T-helper 1 cell (primary cell): Measurements from ENCODE around the gene RCSD1.
"Not testable (repeated sequence)": the region's sequence is repeated elsewhere in the genome, so short reads cannot be mapped to it uniquely, and the experiment has no call there.

Experiments used
- DNase-seq, 5 donors: peaks; one replicate each; pipeline ENCODE4 v3.0.0-alpha.2; 2012 to 2020

Gene RCSD1

GRCh38 chr1:167717351-167717750, 87.3 kb downstream of the RCSD1 start:
- DNase-seq: no peak

- no peak for DNase-seq
Measured at GRCh38 chr1:167718914-167719691, 89.1 kb downstream of the RCSD1 start.

- DNase-seq: not testable (repeated sequence)
Measured at GRCh38 chr1:167719715-167720421, 89.8 kb downstream of the RCSD1 start.

DNA sequence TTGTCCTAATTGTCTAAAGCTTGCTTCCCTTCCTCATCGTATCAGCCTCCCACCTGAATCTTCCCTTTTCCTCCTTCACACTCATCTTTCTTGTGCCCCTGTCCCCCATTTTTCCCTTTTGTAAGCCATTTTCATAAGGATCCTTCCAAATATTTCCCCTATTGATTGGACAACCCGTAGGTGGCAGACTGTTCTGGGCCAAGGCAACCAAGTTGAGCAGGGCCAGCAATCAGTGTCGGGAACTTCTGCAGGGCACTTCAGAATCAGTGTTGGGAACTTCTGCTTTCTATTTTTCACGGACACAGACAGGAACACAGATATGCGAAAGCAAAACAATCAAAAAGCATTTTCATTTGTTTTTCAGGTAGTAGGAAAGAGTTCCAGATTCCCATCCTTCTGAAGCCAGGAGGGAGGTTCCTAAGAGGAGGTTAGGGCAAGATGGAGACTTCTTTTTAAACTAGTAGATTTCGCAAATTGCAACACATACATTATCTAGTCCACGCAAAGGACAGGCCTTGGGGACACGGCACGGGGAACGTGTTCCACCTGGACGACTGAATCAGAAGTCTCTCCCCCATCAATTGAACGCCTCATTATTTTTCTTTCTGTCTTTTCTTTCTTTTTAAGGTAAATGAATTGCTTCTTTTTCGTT, 91.1 kb downstream of the RCSD1 start:
- DNase-seq: no peak

- DNase-seq: peak; percentile 73 to 92 (median 82)
Measured at GRCh38 chr1:167721617-167722151, 91.7 kb downstream of the RCSD1 start, which contains the start of gene MPZL1. MPZL1 (plus strand) TSS chr1:167721982; CDS start chr1:167722152, 170 bp downstream.

DNA sequence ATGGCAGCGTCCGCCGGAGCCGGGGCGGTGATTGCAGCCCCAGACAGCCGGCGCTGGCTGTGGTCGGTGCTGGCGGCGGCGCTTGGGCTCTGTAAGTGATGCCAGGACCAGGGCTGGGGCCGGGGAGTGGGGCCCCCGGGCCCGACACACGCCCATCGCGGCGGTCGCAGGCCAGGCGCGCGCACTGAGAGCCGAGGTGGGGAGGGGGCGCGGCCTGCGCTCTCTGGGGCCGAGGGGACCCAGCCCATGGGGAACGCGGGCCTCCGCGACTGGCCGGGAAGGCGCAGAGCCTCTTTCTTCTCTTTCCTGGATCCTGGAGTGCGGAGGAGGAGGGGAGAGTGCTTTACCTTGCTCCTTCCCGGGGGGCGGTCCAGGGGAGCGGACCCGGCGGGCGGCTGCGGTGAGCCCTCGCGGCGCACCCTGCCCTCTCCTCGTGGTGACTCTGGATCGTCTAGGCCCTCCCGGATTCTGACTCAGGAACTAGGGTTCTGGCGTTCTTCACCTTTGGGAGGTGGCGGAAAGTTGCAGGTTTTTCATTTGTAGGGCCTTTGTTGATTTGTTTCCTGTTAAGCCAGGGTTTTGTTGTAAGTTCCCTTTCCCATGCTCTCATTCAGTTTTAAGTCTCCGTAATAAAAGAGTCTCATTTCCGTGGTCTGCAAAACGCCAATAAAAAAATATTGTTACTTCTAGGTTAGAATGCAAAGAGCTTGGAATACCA, 92.3 kb downstream of the RCSD1 start:
- DNase-seq: peak in 3 of 5 donors; percentile 16 to 19 (median 19)

GRCh38 chr1:167722870-167723251, 92.8 kb downstream of the RCSD1 start:
- no peak for DNase-seq

DNA sequence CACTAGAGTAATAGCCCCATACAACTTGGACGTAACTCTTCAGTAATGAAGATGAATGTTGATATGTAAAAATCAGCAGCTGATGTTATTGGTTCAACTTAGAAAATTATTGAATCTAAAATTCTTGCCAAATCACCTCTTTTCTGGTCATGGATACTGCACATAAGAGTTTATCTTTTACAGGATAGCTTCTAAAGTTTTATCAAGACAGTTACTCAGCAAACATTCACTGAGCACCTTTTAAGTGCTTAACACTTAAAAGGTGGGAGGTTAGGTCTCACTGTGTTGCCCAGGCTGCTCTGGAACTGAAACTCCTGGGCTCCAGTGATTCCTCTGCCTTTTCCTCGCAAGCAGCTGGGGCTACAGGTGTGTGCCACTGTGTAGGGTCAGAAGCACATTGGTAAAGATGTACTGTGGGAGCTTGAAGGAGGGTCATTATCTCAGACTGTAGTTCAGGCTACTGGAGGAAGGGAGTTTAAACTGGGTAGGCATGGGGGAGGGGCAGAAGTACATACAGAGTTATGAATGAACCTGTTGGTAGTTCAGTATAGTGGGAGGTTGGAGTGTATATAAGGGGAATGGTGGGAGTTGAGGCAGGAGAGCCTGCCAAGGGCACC, 93.8 kb downstream of the RCSD1 start:
- no peak for DNase-seq

DNA sequence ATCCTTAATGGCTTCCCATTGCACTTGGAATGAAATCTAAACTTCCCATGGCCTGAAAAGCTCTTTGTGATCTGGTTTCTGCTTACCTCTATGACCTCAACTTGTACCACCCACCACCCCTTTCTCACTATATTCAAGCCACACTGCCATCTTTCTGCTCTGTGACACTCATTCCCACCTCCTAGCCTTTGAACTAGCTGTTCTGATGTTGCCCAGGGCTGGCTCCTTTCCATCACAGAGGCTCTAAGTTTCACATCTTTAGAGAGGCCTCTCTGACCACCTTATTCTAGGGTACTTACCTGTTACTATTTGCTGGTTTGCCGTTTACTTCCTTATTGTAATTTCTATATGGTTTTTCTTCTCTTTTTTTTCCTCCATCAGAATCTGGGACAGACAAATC, 96.0 kb downstream of the RCSD1 start:
- no peak for DNase-seq

DNA sequence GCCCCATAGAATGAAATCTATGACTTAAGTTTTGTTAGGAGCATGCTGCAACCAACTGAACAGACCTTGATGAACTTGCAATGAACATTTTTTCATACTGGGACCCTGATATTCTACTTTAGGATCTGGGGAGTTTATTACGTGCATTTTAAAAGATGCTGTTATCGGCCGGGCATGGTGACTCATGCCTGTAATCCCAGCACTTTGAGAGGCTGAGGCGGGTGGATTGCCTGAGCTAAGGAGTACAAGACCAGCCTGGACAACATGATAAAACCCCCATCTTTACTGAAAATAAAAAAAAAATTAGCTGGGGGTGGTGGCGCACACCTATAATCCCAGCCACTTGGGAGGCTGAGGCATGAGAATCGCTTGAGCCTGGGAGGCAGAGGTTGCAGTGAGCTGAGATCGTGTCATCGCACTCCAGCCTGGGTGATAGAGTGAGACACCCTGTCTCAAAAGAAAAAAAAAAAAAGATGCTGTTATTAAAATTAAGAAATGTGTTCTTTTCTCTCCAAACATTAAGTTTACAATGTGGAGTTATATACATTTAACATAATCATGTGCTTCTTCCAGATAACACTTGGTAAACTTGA, 98.9 kb downstream of the RCSD1 start:
- DNase-seq: no peak

- DNase-seq: no peak
Measured at GRCh38 chr1:167734227-167734626, 104.2 kb downstream of the RCSD1 start.

DNA sequence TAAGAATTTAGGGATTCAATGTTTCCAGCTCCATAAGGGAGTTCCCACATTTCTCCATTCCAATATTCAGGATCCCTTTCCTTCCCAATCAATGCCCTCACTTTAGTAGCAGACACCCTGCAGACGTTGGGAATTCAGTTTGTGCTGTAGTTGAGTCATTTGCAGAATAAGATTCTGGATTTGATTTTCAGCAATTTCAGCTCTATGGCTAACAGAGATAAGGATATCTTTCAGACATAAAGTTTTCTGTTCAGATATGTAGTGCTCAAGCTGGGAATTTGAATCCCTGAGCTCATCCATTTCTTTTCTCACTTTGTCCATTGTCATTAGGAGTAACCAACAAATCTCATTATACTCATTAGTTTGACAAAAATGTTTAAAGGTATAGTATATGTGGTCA, 104.8 kb downstream of the RCSD1 start:
- no peak for DNase-seq

DNA sequence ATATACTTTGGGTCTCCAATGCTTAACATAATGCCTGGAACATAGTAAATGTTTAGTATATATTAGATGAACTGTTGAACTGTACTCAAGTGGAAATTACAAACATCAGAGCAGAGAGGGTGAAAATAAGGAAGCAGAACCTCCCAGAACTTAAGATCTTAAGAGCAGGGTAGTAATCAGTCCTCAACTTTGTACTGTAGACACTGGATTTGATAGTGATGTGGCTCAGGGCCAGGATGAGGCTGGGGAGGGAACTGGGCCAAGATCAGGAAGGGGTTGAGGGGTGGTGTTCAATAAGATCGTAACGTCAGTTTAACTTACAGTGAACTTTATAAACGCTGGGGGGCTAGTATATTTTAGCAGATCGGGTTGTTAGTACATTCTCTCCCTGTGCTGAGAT, 107.1 kb downstream of the RCSD1 start:
- no peak for DNase-seq

GRCh38 chr1:167738158-167738557, 108.1 kb downstream of the RCSD1 start:
- no peak for DNase-seq

DNA sequence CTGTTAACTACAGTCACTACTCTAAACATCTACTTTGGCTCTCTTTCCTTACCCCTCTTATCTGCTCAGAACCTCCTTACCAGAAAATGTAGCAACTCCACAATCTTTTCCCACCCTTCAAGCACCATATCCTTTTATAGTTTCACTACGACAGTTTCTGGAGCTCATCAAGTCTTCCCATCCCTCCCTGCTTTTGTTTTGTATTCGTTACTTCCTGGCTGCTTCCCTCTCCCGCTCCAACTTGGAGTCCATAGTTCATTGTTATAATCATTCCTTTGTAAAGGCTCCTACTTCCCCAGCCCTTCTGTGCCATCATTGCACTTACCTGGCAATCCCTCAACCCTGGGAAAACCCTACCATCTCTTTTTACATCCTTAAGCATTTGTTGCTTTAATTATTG, 109.7 kb downstream of the RCSD1 start:
- no peak for DNase-seq

- DNase-seq: not testable (repeated sequence)
Measured at GRCh38 chr1:167741103-167741502, 111.1 kb downstream of the RCSD1 start.

GRCh38 chr1:167742392-167743057, 112.5 kb downstream of the RCSD1 start:
- DNase-seq: not testable (repeated sequence)

DNA sequence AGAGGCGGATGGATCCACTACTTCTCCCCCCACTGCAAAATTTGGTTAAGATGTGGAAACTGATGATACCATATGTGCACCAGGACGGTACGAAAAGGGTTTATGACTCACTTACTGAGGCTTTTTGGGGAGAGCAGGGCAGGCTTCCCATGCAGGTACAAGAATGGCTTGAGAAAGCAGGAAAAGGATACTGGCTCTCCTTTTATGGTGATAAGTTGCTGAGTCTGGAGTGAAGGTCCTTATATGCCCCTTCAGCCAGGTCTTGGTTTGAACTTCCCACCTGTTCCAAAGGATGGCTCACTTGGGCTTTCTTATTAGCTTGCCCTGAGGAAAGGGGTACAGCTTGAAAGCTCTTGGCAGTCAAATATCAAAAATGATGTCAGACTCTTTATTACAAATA, 114.9 kb downstream of the RCSD1 start:
- DNase-seq: no peak

GRCh38 chr1:167746013-167746672, 116.1 kb downstream of the RCSD1 start:
- no peak for DNase-seq

DNA sequence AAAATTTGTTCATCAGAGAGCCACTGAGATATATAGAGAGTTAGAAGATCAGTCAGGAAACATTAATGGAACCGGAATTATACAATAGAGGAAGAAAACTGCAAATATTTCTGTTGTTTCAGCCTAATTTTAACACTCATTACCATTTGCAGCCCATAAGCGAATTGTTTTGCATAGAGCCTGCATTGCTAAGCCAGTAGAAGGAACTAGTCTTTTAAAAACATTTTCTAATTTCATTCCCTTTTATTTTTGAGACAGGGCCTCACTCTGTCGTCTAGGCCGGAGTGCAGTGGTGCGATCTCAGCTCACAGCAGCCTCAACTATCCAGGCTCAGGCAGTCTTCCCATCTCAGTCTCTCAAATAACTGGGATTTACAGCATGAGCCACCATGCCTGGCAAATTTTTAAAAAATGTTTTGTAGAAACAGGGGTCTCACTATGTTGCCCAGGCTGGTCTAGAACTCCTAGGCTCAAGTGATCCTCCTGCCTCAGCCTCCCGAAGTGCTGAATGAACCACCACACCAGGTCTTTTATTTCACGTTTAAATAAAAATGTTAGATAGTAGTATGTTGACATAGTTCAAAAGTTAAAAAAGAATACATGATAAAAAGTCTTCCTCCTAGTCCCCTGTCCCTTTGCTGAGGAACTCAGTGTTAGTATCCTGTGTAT, 117.1 kb downstream of the RCSD1 start:
- no peak for DNase-seq
